GM15510 (cell line): Measurements from ENCODE around the gene METRN.

Experiments
- POLR2A ChIP-seq: IDR thresholded peaks from 3 replicates; pipeline ENCODE4 v1.6.1; 2011; ENCODE audit warnings: borderline replicate concordance; ENCODE audit not compliant: insufficient read length; ENCODE audit errors: extremely low read depth

The METRN gene

GRCh38 chr16:714558-715476, at the start of gene METRN:
TSS of gene METRN (plus strand) at chr16:715118. CDS start at chr16:715290, 172 bp downstream.
- peak; percentile 40 for TF ChIP-seq POLR2A

GRCh38 chr16:666572-666971, 48.3 kb upstream of the METRN start:
- TF ChIP-seq POLR2A = no peak

- TF ChIP-seq POLR2A = no peak
Measured at GRCh38 chr16:667113-667779, 47.7 kb upstream of the METRN start.

- TF ChIP-seq POLR2A = peak; percentile 95
Measured at GRCh38 chr16:667780-668518, 47.0 kb upstream of the METRN start, which contains the start of gene RHOT2. TSS of gene RHOT2 (plus strand) at chr16:668132. CDS start at chr16:668200, 68 bp downstream.

- TF ChIP-seq POLR2A = no peak
Measured at GRCh38 chr16:668519-669171, 46.3 kb upstream of the METRN start.

- TF ChIP-seq POLR2A = no peak
Measured at GRCh38 chr16:669666-670065, 45.3 kb upstream of the METRN start.

- no peak for TF ChIP-seq POLR2A
Measured at GRCh38 chr16:670485-671352, 44.2 kb upstream of the METRN start.

GRCh38 chr16:671353-672131, 43.4 kb upstream of the METRN start:
- no peak for TF ChIP-seq POLR2A

GRCh38 chr16:672371-672770, 42.5 kb upstream of the METRN start:
- no peak for TF ChIP-seq POLR2A

- no peak for TF ChIP-seq POLR2A
Measured at GRCh38 chr16:672851-673250, 42.1 kb upstream of the METRN start.

- no peak for TF ChIP-seq POLR2A
Measured at GRCh38 chr16:673399-673991, 41.4 kb upstream of the METRN start.

- no peak for TF ChIP-seq POLR2A
Measured at GRCh38 chr16:674214-674881, 40.6 kb upstream of the METRN start.
